BLaER1 (cell line): ENCODE results near the gene OR2J2.
"Not testable (repeated sequence)": the region's sequence is repeated elsewhere in the genome, so short reads cannot be mapped to it uniquely, and the experiment has no call there.

Experiments
- H3K27ac ChIP-seq: shearing (Covaris generic); formaldehyde crosslinking; 2 replicates; pipeline ENCODE4 v1.8.1; 2022
- H3K27me3 ChIP-seq: shearing (Covaris generic); formaldehyde crosslinking; 2 replicates; pipeline ENCODE4 v1.8.1; 2022
- H3K36me3 ChIP-seq: shearing (Covaris generic); formaldehyde crosslinking; 2 replicates; pipeline ENCODE4 v1.8.1; 2022
- H3K4me1 ChIP-seq: shearing (Covaris generic); formaldehyde crosslinking; 2 replicates; pipeline ENCODE4 v1.8.1; 2022
- H3K4me2 ChIP-seq: shearing (Covaris generic); formaldehyde crosslinking; 2 replicates; pipeline ENCODE4 v1.8.1; 2022
- H3K4me3 ChIP-seq: shearing (Covaris generic); formaldehyde crosslinking; 2 replicates; pipeline ENCODE4 v1.8.1; 2022
- H3K9ac ChIP-seq: shearing (Covaris generic); formaldehyde crosslinking; 2 replicates; pipeline ENCODE4 v1.8.1; 2022
- H3K9me3 ChIP-seq: shearing (Covaris generic); formaldehyde crosslinking; 2 replicates; pipeline ENCODE4 v1.8.1; 2022
- H4K20me1 ChIP-seq: shearing (Covaris generic); formaldehyde crosslinking; 2 replicates; pipeline ENCODE4 v1.8.1; 2022
- Cebpa-rat ChIP-seq: shearing (Covaris generic); IDR thresholded peaks from 2 replicates; pipeline ENCODE4 v1.8.1; 2022

The OR2J2 gene

DNA sequence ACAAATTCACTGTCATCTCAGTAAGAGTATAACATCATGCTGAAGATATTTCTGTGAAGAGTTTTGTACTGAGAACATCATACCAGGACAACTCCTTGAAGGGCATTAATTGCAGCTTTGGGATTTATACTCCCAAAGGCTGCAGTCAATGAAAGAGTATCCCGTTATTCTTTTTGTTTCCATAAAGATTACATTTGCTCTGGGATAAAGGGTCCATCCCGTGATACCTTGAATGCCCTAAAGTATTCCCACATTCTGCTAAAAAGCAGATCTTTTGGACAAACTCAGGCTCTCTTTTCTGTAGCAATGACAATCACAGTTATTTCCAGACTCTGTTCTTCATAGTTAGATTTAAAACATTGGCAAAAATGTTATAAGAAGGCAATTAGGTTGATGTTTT, at the start of gene OR2J2:
OR2J2 (plus strand) TSS at position 301 of the 400 bp plus-strand sequence. CDS start 2,729 bp downstream, outside the sequence.
- H3K36me3 ChIP-seq, H3K9ac ChIP-seq, H3K4me2 ChIP-seq, H3K27me3 ChIP-seq, H3K27ac ChIP-seq, H3K9me3 ChIP-seq, H4K20me1 ChIP-seq, H3K4me1 ChIP-seq, H3K4me3 ChIP-seq: not testable (repeated sequence)

GRCh38 chr6:29129326-29130012, 41.2 kb upstream of the OR2J2 start:
- Histone ChIP-seq H3K27me3 (no peaks in the 10 kb centered on the region), H3K4me1 (no peaks in the 10 kb centered on the region), H4K20me1 (no peaks in the 10 kb centered on the region), H3K27ac (no peak overlapping the region), H3K9ac (no peak overlapping the region), H3K4me2 (no peak overlapping the region), H3K9me3 (no peaks in the 10 kb centered on the region), H3K36me3 (no peaks in the 10 kb centered on the region), H3K4me3 (no peak overlapping the region)
- no peak for TF ChIP-seq Cebpa-rat

DNA sequence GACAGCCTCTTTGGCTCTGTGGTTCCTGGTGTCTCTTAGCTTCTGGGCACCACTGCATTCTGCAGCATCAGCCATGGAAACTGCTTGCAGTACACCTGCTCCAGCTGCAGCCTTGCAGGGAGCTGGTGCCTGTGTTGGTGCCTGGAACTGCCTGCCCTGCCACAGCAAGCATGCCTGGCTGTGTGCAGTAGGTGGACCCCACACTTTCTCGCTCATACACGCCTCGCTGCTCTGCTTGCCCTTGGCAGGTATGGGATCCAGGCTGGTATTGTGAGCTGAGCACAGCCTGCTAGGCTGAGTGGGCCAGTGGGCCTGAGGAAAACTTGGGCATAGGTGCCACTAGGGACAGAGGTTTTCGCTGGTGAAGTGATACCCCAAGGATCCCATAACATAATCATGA, 40.1 kb upstream of the OR2J2 start:
- H3K4me2 ChIP-seq: no peak overlapping the region
- no peak overlapping the region for H3K4me3 ChIP-seq
- TF ChIP-seq Cebpa-rat: no peak
- no peaks in the 10 kb centered on the region for H3K9me3 ChIP-seq
- H3K4me1 ChIP-seq: no peaks in the 10 kb centered on the region
- H3K9ac ChIP-seq: no peak overlapping the region
- no peaks in the 10 kb centered on the region for H3K36me3 ChIP-seq
- H3K27me3 ChIP-seq: no peaks in the 10 kb centered on the region
- no peaks in the 10 kb centered on the region for H4K20me1 ChIP-seq
- H3K27ac ChIP-seq: no peak overlapping the region

DNA sequence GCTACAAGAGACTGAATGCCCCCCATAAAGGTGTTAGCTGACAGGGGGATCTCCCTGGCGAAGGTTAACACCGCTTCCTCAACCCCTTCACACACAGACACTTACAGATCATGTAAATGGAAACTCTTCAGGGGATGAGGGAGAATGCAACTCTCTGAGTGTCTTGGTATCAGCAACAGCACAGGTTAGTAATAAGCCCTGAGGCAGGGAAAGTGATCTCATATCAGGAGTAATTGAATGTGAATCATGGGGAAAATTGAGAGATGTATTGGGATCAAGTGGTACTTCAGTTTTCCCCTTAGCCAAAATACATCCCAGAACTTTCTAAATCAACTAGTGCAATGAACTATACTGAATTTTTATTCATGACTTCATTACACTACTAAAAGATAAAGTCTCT, 39.0 kb upstream of the OR2J2 start:
- Histone ChIP-seq H3K4me2 (no peak overlapping the region), H3K27ac (no peak overlapping the region), H3K4me1 (no peaks in the 10 kb centered on the region), H3K9ac (no peak overlapping the region), H4K20me1 (no peaks in the 10 kb centered on the region), H3K36me3 (no peaks in the 10 kb centered on the region), H3K9me3 (no peaks in the 10 kb centered on the region), H3K27me3 (no peaks in the 10 kb centered on the region), H3K4me3 (no peak overlapping the region)
- TF ChIP-seq Cebpa-rat: no peak

GRCh38 chr6:29137724-29138123, 33.0 kb upstream of the OR2J2 start:
- Histone ChIP-seq H3K4me2 (no peak overlapping the region), H3K9ac (no peak overlapping the region), H3K27me3 (no peaks in the 10 kb centered on the region), H3K36me3 (no peaks in the 10 kb centered on the region), H4K20me1 (no peaks in the 10 kb centered on the region), H3K4me1 (no peaks in the 10 kb centered on the region), H3K4me3 (no peak overlapping the region), H3K27ac (no peak overlapping the region), H3K9me3 (peaks cover 6% of the 10 kb centered on the region)
- no peak for TF ChIP-seq Cebpa-rat

GRCh38 chr6:29141606-29142005, 29.1 kb upstream of the OR2J2 start:
- H3K27me3 ChIP-seq: no peaks in the 10 kb centered on the region
- H3K4me1 ChIP-seq: no peaks in the 10 kb centered on the region
- H3K4me3 ChIP-seq: no peak overlapping the region
- no peak overlapping the region for H3K9ac ChIP-seq
- no peak for TF ChIP-seq Cebpa-rat
- H3K4me2 ChIP-seq: no peak overlapping the region
- peaks cover 21% of the 10 kb centered on the region for H3K9me3 ChIP-seq
- H3K36me3 ChIP-seq: no peaks in the 10 kb centered on the region
- no peak overlapping the region for H3K27ac ChIP-seq
- no peaks in the 10 kb centered on the region for H4K20me1 ChIP-seq

GRCh38 chr6:29142309-29142708, 28.4 kb upstream of the OR2J2 start:
- peaks cover 21% of the 10 kb centered on the region for H3K9me3 ChIP-seq
- no peak overlapping the region for H3K9ac ChIP-seq
- no peak overlapping the region for H3K4me2 ChIP-seq
- H3K36me3 ChIP-seq: no peaks in the 10 kb centered on the region
- no peak for TF ChIP-seq Cebpa-rat
- H3K27ac ChIP-seq: no peak overlapping the region
- H3K4me3 ChIP-seq: no peak overlapping the region
- H3K27me3 ChIP-seq: no peaks in the 10 kb centered on the region
- no peaks in the 10 kb centered on the region for H3K4me1 ChIP-seq
- no peaks in the 10 kb centered on the region for H4K20me1 ChIP-seq

DNA sequence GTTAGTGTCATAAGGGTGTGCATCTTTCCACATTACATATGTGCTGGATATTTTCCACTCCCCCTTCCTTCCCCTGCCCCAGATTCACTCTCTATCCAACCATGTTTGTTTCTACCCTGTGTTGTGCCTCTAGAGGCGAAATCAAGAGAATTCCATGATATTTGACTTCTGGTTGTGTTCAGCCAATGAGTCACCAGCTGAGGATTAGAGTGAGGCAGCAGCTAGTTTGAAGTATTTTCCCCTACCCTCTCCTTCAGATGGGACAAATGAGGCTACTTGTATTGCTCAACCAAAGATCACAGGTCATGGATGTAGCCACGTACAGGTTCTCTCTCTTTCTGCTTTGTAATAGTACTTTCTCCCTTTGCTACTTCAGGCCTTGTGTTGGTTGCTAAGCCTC, 24.5 kb upstream of the OR2J2 start:
- Histone ChIP-seq H3K27me3 (no peaks in the 10 kb centered on the region), H3K4me3 (no peak overlapping the region), H3K4me2 (no peak overlapping the region), H3K4me1 (no peaks in the 10 kb centered on the region), H4K20me1 (no peaks in the 10 kb centered on the region), H3K9ac (no peak overlapping the region), H3K27ac (no peak overlapping the region), H3K36me3 (no peaks in the 10 kb centered on the region), H3K9me3 (peaks cover 21% of the 10 kb centered on the region)
- no peak for TF ChIP-seq Cebpa-rat

GRCh38 chr6:29147074-29147473, 23.6 kb upstream of the OR2J2 start:
- Histone ChIP-seq H3K4me1 (no peaks in the 10 kb centered on the region), H3K27me3 (no peaks in the 10 kb centered on the region), H3K4me2 (no peak overlapping the region), H4K20me1 (no peaks in the 10 kb centered on the region), H3K36me3 (no peaks in the 10 kb centered on the region), H3K27ac (no peak overlapping the region), H3K9ac (no peak overlapping the region), H3K4me3 (no peak overlapping the region), H3K9me3 (peaks cover 21% of the 10 kb centered on the region)
- no peak for TF ChIP-seq Cebpa-rat

GRCh38 chr6:29149444-29149843, 21.3 kb upstream of the OR2J2 start:
- H3K4me1 ChIP-seq, H3K36me3 ChIP-seq, H3K4me3 ChIP-seq, H3K9me3 ChIP-seq, H4K20me1 ChIP-seq, H3K27me3 ChIP-seq, H3K4me2 ChIP-seq, H3K9ac ChIP-seq, H3K27ac ChIP-seq: not testable (repeated sequence)

GRCh38 chr6:29153083-29153482, 17.6 kb upstream of the OR2J2 start:
- Histone ChIP-seq H3K27ac (no peak overlapping the region), H3K9ac (no peak overlapping the region), H3K4me3 (no peak overlapping the region), H3K4me2 (no peak overlapping the region), H3K36me3 (no peaks in the 10 kb centered on the region), H3K27me3 (no peaks in the 10 kb centered on the region), H4K20me1 (no peaks in the 10 kb centered on the region), H3K4me1 (no peaks in the 10 kb centered on the region), H3K9me3 (no peaks in the 10 kb centered on the region)
- no peak for TF ChIP-seq Cebpa-rat

DNA sequence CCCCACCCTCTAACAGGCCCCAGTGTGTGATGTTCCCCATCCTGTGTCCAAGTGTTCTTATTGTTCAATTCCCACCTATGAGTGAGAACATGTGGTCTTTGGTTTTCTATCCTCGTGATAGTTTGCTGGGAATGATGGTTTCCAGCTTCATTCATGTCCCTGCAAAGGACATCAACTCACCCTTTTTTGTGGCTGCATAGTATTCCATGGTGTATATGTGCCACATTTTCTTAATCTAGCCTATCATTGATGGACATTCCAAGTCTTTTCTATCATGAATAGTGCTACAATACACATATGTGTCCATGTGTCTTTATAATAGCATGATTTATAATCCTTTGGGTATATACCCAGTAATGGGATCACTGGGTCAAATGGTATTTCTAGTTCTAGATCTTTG, 15.5 kb upstream of the OR2J2 start:
- not testable (repeated sequence) for H3K4me3 ChIP-seq, H3K27ac ChIP-seq, H3K4me1 ChIP-seq, H3K27me3 ChIP-seq, H4K20me1 ChIP-seq, H3K9ac ChIP-seq, H3K4me2 ChIP-seq, H3K9me3 ChIP-seq, H3K36me3 ChIP-seq

DNA sequence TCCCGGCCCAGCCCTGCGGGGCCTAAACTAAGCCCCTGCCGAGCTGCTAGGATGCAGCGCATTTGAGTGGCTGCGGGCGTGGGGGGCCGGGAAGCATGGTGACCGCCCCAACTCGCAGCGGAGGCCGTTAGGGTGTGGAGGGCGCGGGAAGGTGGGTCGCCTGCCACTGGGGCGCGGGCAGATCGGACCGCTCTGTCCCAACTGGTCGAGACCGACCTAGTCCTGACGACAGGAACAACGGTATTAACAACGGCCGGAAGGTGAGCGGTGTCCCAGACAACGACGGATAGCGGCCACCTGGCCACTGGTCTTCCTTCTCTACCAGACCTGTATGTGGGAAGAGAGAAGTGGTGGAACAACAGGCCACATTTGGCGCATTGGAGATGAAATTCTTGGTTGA, 10.8 kb upstream of the OR2J2 start:
- not testable (repeated sequence) for H3K9me3 ChIP-seq, H3K4me2 ChIP-seq, H3K27me3 ChIP-seq, H3K4me3 ChIP-seq, H4K20me1 ChIP-seq, H3K27ac ChIP-seq, H3K9ac ChIP-seq, H3K36me3 ChIP-seq, H3K4me1 ChIP-seq

- H3K9me3 ChIP-seq, H3K4me3 ChIP-seq, H3K27ac ChIP-seq, H3K27me3 ChIP-seq, H3K4me1 ChIP-seq, H3K36me3 ChIP-seq, H3K9ac ChIP-seq, H4K20me1 ChIP-seq, H3K4me2 ChIP-seq: not testable (repeated sequence)
Observed at GRCh38 chr6:29165571-29165970, 5.1 kb upstream of the OR2J2 start.
